GM21529 (cell line): ENCODE data around the gene UPK3BL2.
"Not testable (repeated sequence)": the region's sequence is repeated elsewhere in the genome, so short reads cannot be mapped to it uniquely, and the experiment has no call there.

ENCODE experiments used
- ATAC-seq: cut with Tn5 transposase; IDR thresholded peaks from one replicate; pipeline ENCODE4 v1.9.1; 2021; ENCODE audit not compliant: unreplicated experiment

Gene UPK3BL2

GRCh38 chr7:102543596-102543995 is at the start of gene UPK3BL2:
TSS of gene UPK3BL2 (minus strand) at chr7:102543696. CDS start at chr7:102543636, 60 bp downstream.
- not testable (repeated sequence) for ATAC-seq

DNA sequence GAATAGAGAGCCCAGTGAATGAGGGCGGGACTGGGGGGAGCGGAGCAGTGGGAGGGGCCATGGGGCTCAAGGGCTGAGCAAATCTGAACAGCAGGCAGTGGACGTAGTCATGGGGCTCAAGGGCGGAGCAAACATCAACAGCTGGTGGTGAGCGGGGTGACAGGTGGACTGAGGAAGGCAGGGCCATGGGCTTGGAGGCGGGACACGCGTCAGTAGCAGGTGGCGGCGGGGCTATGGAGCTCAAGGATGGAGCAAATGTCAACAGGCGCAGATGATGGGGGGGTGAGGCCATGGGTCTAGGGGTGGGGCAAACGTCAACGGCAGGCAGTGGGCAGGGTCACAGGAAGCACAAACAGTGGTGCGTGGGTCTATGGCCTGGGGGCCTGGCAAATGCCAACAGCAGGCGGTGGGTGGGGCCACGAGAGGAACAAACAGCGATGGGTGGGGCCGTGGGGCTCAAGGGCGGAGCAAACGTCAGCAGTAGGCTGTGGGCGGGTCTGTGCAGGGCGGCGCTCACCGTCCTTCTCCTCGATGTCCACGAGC is 49.1 kb upstream of the UPK3BL2 start:
- peak; percentile 51 for ATAC-seq

GRCh38 chr7:102589857-102590256 is 46.4 kb upstream of the UPK3BL2 start:
- ATAC-seq: peak; percentile 50

DNA sequence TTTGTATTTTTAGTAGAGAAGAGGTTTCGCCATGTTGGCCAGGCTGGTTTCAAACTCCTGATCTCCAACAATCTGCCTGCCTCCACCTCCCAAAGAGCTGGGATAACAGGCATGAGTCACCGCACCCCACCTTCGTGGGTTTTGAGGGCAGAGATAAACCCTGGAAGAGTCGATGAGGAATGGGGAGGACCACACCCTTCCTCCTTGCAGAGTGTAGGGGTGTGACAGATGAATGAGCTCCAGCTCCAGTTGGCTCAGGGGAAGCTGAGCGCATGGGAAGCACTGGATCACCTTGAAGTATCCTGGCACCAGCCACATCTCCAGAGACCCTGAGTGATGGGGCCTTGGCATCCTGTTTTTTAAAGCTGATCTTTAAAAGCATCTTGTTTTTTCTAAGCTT is 40.0 kb upstream of the UPK3BL2 start:
- ATAC-seq: not testable (repeated sequence)

DNA sequence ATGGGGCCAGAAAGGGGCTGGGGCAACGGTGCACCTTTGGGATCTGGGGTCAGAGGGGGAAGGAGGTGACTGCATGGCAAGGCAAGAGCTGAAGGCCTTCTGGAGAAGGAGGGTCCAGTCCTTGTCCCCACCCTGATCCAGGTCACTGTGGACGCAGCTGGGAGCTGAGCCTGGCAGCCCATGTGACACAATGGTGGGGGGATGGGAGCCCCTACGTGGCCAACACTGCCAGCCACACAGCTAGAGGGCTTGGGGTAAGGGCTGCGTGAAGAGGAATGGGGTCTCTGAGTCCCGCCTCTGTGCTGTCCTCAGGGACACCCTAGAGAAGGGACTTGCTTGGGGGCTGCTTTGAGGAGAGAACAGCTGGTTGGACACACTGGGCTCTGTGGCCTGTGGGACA is 38.2 kb upstream of the UPK3BL2 start:
- not testable (repeated sequence) for ATAC-seq

GRCh38 chr7:102578486-102578885 is 35.0 kb upstream of the UPK3BL2 start:
- not testable (repeated sequence) for ATAC-seq

DNA sequence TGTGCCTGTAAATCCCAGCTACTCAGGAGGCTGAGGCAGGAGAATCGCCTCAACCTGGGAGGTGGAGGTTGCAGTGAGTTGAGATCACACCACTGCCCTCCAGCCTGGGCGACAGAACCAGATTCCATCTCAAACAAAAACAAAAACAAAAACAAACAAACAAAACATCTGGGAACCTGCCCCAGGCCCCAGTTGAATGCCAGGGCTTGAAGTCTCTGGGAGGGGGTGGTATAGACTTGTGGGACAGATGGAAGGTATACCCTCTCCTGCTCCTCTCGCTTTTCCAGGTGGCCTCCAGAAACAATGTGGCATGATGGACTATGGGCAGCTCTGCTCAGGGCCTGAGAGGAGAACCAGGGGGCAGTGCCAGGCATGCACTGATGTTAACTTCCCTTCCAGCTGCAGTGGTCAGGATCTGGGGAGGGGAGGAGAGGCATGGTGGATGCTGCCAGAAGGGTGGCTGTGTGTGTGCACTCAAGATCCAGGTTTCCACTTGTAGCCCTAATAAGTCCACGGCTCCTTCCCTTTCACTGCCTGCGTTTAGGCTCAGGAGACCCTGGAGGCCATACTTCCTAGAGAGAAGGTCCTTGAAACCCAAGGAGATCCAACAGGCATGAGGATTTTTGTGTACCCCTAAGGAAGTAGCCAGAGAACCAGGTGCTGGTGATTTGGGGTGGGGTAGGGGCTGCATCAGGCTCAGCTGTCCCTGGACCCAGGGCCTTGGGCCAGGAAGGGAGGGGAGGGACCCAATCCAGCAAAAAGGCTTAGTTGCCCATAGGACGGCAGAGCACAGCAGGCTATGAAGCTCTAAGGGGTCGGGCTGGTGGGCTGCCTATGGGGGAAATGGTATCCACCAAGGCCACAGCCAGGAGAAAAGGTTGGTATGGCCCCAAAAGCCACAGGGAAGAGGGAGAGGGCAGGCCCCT is 34.1 kb upstream of the UPK3BL2 start:
- ATAC-seq: not testable (repeated sequence)

DNA sequence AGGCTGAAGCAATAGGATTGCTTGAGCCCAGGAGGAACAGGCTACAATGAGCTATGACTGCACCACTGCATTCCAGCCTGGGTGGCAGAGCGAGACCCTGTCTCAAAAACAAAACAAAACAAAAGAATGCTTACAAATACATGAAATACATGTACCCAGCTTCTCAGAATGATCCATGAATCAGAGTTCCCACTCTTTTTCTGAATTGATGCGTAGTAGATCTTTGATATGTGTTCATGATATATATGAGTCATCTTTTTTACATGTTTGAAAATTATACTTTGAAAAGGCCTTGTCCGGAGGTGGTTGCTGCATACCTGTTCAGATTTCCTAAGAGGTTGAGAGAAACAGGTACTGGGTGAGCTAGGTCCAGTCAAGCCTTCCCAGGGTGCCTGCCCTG is 32.9 kb upstream of the UPK3BL2 start:
- not testable (repeated sequence) for ATAC-seq

- not testable (repeated sequence) for ATAC-seq
Measured at GRCh38 chr7:102574607-102575006, 31.1 kb upstream of the UPK3BL2 start.

GRCh38 chr7:102572261-102573239 is 29.1 kb upstream of the UPK3BL2 start, which contains the start of gene POLR2J3:
TSS of gene POLR2J3 (minus strand) at chr7:102572583. CDS start at chr7:102572521, 62 bp downstream.
- peak; percentile 91 for ATAC-seq

DNA sequence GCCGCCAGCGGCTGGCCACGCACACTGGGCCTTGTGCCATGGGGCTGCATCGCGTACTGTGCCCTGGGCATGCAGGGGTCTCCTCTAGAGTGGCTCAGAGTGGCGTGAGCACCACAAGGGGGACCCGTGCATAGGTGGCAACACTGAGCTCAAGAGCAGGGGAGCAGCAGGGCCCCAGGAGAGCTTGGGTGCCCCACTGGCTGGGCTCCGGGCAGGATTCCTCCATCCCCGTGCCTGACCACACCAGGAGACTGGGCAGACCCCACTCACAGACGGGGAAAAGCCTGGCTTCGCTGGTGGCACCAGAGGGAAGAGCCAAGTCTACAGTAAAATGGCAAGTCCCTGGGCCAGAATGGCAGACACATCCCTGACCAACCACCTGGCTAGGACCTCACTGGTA is 25.1 kb upstream of the UPK3BL2 start:
- ATAC-seq: not testable (repeated sequence)

DNA sequence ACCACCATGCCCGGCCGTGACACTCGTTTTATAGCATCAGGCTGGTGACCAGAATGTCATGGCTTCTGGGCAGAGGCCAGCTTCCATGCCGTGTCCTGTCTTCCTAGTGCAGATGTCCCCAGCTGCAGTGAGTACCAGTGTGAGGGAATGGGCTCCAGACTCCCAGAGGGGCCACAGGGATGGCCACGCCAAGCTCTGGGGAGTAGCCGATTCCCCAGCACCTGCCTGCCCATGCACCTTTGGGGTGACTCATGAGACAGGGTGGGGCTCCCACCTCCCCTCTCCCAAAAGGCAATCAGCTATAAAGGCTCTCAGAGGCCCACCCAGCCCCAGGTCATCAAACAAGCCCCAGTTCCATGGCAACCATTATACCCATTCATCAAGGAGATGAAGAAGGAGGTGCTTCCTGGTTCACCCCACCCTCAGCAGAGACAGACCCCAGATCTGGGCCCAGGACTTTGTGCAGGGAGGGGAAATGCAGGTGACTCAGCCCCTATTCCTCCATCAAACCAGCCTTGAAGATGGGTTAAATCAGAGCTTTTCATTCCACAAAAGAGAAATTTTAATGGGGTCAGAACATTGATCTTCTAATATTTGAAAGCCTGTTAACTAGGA is 7.4 kb upstream of the UPK3BL2 start, which contains the start of gene SPDYE2:
SPDYE2 (plus strand) TSS at position 419 of the 615 bp plus-strand sequence. CDS start 2,030 bp downstream, outside the sequence.
- ATAC-seq: not testable (repeated sequence)

GRCh38 chr7:102546353-102546752 is 2.9 kb upstream of the UPK3BL2 start:
- peak; percentile 90 for ATAC-seq

DNA sequence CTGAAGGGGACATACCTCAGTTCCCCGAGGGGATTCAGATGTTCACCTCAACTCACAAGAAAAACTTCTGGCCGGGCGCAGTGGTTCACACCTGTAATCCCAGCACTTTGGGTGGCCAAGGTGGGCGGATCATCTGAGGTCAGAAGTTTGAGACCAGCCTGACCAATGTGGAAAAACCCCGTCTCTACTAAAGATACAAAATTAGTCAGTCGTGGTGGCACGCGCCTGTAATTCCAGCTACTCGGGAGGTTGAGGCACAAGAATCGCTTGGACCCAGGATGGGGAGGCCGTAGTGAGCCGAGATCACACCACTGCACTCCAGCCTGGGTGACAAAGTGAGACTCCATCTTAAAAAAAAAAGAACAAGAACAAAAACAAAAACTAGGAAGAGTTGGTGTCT is 1.8 kb upstream of the UPK3BL2 start:
- ATAC-seq: not testable (repeated sequence)

DNA sequence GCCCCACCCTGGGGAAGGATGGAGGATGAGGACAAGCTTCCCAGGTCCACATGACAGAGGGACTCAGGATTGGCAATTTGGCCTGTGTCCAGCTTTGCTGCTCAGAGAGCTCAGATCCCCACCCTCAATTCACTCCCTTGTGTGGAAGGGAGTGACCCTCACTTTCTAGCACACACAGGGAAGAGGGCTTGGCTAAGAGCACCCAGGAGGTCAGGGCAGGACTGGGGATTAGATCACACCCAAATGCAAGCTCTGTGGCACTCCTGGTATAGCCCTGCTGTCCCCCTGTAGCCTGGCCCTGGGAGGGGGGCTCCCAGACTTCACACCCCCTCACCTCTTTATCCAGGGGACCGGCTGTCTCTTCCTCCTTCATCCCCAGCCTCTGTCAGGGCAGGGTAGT is 876 bp upstream of the UPK3BL2 start:
- not testable (repeated sequence) for ATAC-seq

GRCh38 chr7:102542771-102543170 is 725 bp downstream of the UPK3BL2 start:
- not testable (repeated sequence) for ATAC-seq

- not testable (repeated sequence) for ATAC-seq
Measured at GRCh38 chr7:102542083-102542482, 1.4 kb downstream of the UPK3BL2 start.

GRCh38 chr7:102540604-102541003 is 2.9 kb downstream of the UPK3BL2 start:
- ATAC-seq: not testable (repeated sequence)

- not testable (repeated sequence) for ATAC-seq
Measured at GRCh38 chr7:102535062-102535615, 8.4 kb downstream of the UPK3BL2 start.

DNA sequence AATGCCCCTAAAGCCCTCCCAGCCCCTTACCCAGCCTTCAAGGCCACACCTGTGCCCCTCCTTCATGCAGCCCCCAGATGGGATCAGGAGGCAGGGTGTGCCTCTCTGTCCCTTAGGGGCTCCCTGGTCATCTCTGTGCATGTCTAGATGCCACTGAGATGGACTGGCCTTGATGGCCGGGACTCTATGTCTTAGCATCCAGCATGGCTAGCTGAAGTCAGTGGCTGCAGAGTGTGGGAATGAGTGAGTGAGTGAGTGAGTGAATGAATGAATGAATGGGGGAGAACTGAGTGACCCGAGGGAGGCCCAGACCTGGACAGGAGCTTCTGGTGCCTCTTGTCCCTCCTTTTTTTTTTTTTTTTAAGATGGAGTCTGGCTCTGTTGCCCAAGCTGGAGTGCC is 11.4 kb downstream of the UPK3BL2 start:
- ATAC-seq: not testable (repeated sequence)
